GM12878 (cell line): Measurements from ENCODE around the gene CRBN. TPM values are rescaled to one million over a fixed set of nuclear protein-coding genes. Genes with fewer than 3 reads are reported as not detected.

Experiments used
- ATAC-seq: fragments of 200-7000 bp; cut with Tn5 transposase; 3 replicates; pipeline ENCODE4 v1.9.1; 2020; ENCODE audit warnings: mild to moderate bottlenecking, moderate library complexity
- BruUV-seq: library from RNA; stranded (reverse); fragments of 400-500 nt; replicated peaks from 2 replicates; lab custom pipeline; 2021; lab: Mats Ljungman, UMichigan
- CTCF ChIA-PET: fragments of 300-600 bp; sonication (Branson Sonifier 250); formaldehyde crosslinking; extraction: SDS; loops from one replicate; lab custom pipeline; 2021; ENCODE audit warnings: inconsistent platforms; lab: Yijun Ruan, JAX
- POLR2A ChIA-PET: fragments of 350-600 bp; formaldehyde crosslinking; extraction: SDS; loops from one replicate; lab custom pipeline; 2021; ENCODE audit warnings: inconsistent platforms; lab: Charles Lee
- RAD21 ChIA-PET: fragments of 300-600 bp; sonication (Branson Sonifier 250); formaldehyde crosslinking; loops from one replicate; lab custom pipeline; 2023; ENCODE audit warnings: antibody characterized with exemption; ENCODE audit not compliant: unreplicated experiment; lab: Charles Lee
- SMC1A ChIA-PET: fragments of 300-600 bp; sonication (Branson Sonifier 250); formaldehyde crosslinking; loops from one replicate; lab custom pipeline; 2023; ENCODE audit not compliant: unreplicated experiment, uncharacterized antibody; lab: Charles Lee
- DNase-seq: peaks from one replicate; pipeline ENCODE4 v3.0.0-alpha.2; 2011; ENCODE audit warnings: low read depth, low spot score
- FAIRE-seq: peaks from 3 replicates; lab custom pipeline; 2011; peaks lifted over from hg19 to GRCh38; lab: Jason Lieb, UNC
- H2AFZ ChIP-seq: 2 replicates; pipeline ENCODE4 v1.6.0; 2011; ENCODE audit warnings: low read depth, low read length, control low read depth; ENCODE audit not compliant: control insufficient read depth
- H3K27ac ChIP-seq: 2 replicates; pipeline ENCODE4 v1.5.1; 2011; ENCODE audit warnings: control low read depth; ENCODE audit not compliant: control insufficient read depth, insufficient read depth
- H3K27me3 ChIP-seq, 2 experiments: replicated peaks in 1 of 2; 2 replicates each; pipeline versions ENCODE4 v1.6.0 to v1.6.1; 2011; ENCODE audit warnings: low read length in 1 of 2; ENCODE audit not compliant: control insufficient read depth in 2 of 2, insufficient read depth in 2 of 2
- H3K36me3 ChIP-seq, 2 experiments: 2 replicates each; pipeline ENCODE4 v1.5.1; 2011; ENCODE audit warnings: low read length in 1 of 2; ENCODE audit not compliant: control insufficient read depth in 2 of 2, insufficient read depth in 2 of 2
- H3K4me1 ChIP-seq: 2 replicates; pipeline ENCODE4 v1.6.1; 2011; ENCODE audit warnings: mild to moderate bottlenecking, low read length, moderate library complexity, mixed read lengths; ENCODE audit not compliant: control insufficient read depth, insufficient read depth
- H3K4me2 ChIP-seq: 2 replicates; pipeline ENCODE4 v1.6.0; 2011; ENCODE audit warnings: control low read depth; ENCODE audit not compliant: control insufficient read depth, insufficient read depth
- H3K4me3 ChIP-seq: fragments of 200-600 bp; sonication (generic); 2 replicates; pipeline ENCODE4 v1.5.1; 2016
- H3K79me2 ChIP-seq: 2 replicates; pipeline ENCODE4 v1.6.0; 2011; ENCODE audit warnings: low read length; ENCODE audit not compliant: control insufficient read depth, insufficient read depth
- H3K9ac ChIP-seq: 2 replicates; pipeline ENCODE4 v1.8.0; 2011; ENCODE audit warnings: low read length, control low read depth, mixed read lengths; ENCODE audit not compliant: control insufficient read depth, insufficient read depth
- H3K9me3 ChIP-seq: replicated peaks from 3 replicates; pipeline ENCODE4 v1.5.1; 2011; ENCODE audit warnings: mild to moderate bottlenecking, low read length; ENCODE audit not compliant: control insufficient read depth, insufficient read depth
- H4K20me1 ChIP-seq: 2 replicates; pipeline ENCODE4 v1.6.0; 2011; ENCODE audit not compliant: control insufficient read depth, insufficient read depth
- CHD1 ChIP-seq: IDR thresholded peaks from 2 replicates; pipeline ENCODE4 v1.6.1; 2012; ENCODE audit warnings: low read depth, low read length, improper control_type of control experiment
- JUNB ChIP-seq: IDR thresholded peaks from 2 replicates; pipeline ENCODE4 v1.6.1; 2016; ENCODE audit warnings: antibody characterized with exemption, mild to moderate bottlenecking
- MTA3 ChIP-seq: IDR thresholded peaks from 2 replicates; pipeline ENCODE4 v1.6.1; 2012; ENCODE audit warnings: low read length, inconsistent platforms, borderline replicate concordance
- NR2C1 ChIP-seq: fragments of 450-650 bp; IDR thresholded peaks from 2 replicates; pipeline ENCODE4 v1.6.1; 2017; ENCODE audit warnings: antibody characterized with exemption, mild to moderate bottlenecking, moderate library complexity
- PAX5 ChIP-seq: IDR thresholded peaks from 2 replicates; pipeline ENCODE4 v1.6.1; 2011; ENCODE audit warnings: low read depth, low read length, borderline replicate concordance
- PAX8 ChIP-seq: fragments of 450-650 bp; IDR thresholded peaks from 2 replicates; pipeline ENCODE4 v1.6.1; 2017; ENCODE audit warnings: mild to moderate bottlenecking, moderate library complexity
- POLR2AphosphoS2 ChIP-seq: IDR thresholded peaks from 2 replicates; pipeline ENCODE4 v1.6.1; 2011; ENCODE audit warnings: low read depth, mild to moderate bottlenecking, low read length, improper control_type of control experiment, moderate library complexity
- TCF7 ChIP-seq: IDR thresholded peaks from 2 replicates; pipeline ENCODE4 v1.6.1; 2014; ENCODE audit warnings: antibody characterized with exemption, borderline replicate concordance
- WGBS: methylation state at CpG from one replicate; pipeline ENCODE4 v1.1.6; 2016; ENCODE audit warnings: low lambda C conversion rate; ENCODE audit not compliant: insufficient replicate concordance, insufficient coverage; ENCODE audit errors: missing lambda C conversion rate; 5-methylcytosine and 5-hydroxymethylcytosine counted together
- in situ Hi-C: fragments of 300-500 bp; cut with MboI; formaldehyde crosslinking; loops from 9 replicates; pipeline ENCODE4 v1.14.3; 2018; ENCODE audit warnings: mixed read lengths
- intact Hi-C: fragments of 100-400 bp; cut with micrococcal nuclease; formaldehyde crosslinking; loops from one replicate; pipeline ENCODE4 v1.14.2; 2022; ENCODE audit not compliant: unreplicated experiment
- polyA plus RNA-seq, 11 experiments: library from polyadenylated mRNA; depleted of rRNA in 4 of 11; unstranded in 6 of 11; stranded (reverse) in 5 of 11; fragments of >200 nt; fragmentation: Nextera tagmentation in 4 of 11; fragmentation: Illumina TruSeq in 1 of 11; extraction: Ambion mirVana in 4 of 11; extraction: Trizol in 1 of 11; gene quantifications; 1 replicate in 1 of 11; 2 replicates in 10 of 11; pipeline versions ENCODE4 v1.2.1 to v1.2.3, GENCODE V29; 2011 to 2016; ENCODE audit warnings: inconsistent platforms in 2 of 11, missing spikeins in 2 of 11, low read depth in 1 of 11
- total RNA-seq, 4 experiments: library from RNA; depleted of rRNA in 3 of 4; stranded (reverse); fragments of >200 nt in 3 of 4; fragmentation: Illumina TruSeq in 1 of 4; extraction: Trizol in 1 of 4; gene quantifications; 2 replicates each; pipeline versions ENCODE4 v1.2.1 to v1.2.3, GENCODE V29; 2013 to 2021
- TF ChIP-seq, protein P1 (sequence below): fragments of 450-650 bp; IDR thresholded peaks from 2 replicates; pipeline ENCODE4 v1.6.1; 2017; ENCODE audit warnings: antibody characterized with exemption, mild to moderate bottlenecking, moderate library complexity
- TF ChIP-seq, protein P2 (sequence below): fragments of 450-650 bp; IDR thresholded peaks from 2 replicates; pipeline ENCODE4 v1.6.1; 2014; ENCODE audit warnings: mild to moderate bottlenecking
- TF ChIP-seq, protein P3 (sequence below): fragments of 450-650 bp; formaldehyde crosslinking; IDR thresholded peaks from 2 replicates; pipeline ENCODE4 v1.4.0; 2020; ENCODE audit warnings: mild to moderate bottlenecking, moderate library complexity
- TF ChIP-seq, protein P4 (sequence below): IDR thresholded peaks from 2 replicates; pipeline ENCODE4 v1.6.1; 2012; ENCODE audit warnings: low read length, inconsistent platforms

The CRBN gene
- total and polyA plus RNA-seq, 10 of the 15 experiments (the other 5 are each of a cell fraction or from before 2014, with no cell fraction given): 21.7 to 115 (median 35.8) TPM

DNA sequence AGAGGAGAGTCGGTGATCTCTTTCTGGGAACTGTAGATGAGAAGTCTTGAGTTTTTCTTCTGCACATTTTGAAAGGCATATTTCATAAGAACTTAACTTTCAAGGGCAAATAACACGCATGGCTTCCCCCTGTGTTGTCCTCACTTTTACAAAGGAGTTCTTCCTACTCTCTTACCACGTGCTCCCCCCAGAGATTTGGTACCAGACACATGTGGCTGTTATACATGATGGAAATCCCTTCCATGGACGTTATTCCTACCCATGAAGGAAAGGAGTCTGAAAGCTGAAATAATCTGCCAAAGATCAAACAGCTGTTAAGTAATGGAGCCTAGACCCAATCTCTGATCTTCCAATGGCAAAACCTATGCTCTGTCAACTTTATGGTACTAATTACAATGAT lies 73.7 kb downstream of the CRBN start:
- 49% methylated on average over 4 of the region's 4 CpGs for WGBS
- in situ Hi-C loops (no loop called here), intact Hi-C loops (no loop called here)
- H3K4me1 ChIP-seq: peaks cover 44% of the 10 kb centered on the region
- RAD21 ChIA-PET: no interaction called here
- no peaks in the 10 kb centered on the region for H3K36me3 ChIP-seq
- no peaks in the 10 kb centered on the region for H3K79me2 ChIP-seq
- no TSS peak for BruUV-seq
- CTCF ChIA-PET: interaction anchor here (0.7 kb wide), 1 partner anchor 978 kb away, joined by 3 read pairs; no protein-coding TSS in a partner anchor
- H4K20me1 ChIP-seq: no peaks in the 10 kb centered on the region
- H2AFZ ChIP-seq: no peak overlapping the region
- POLR2A ChIA-PET: no interaction called here
- FAIRE-seq (no peak), DNase-seq (no peak), ATAC-seq (no peak)
- H3K4me3 ChIP-seq: no peak overlapping the region
- SMC1A ChIA-PET: no interaction called here
- no peak overlapping the region for H3K9ac ChIP-seq
- no peak overlapping the region for H3K4me2 ChIP-seq
- H3K27ac ChIP-seq: no peak overlapping the region
- H3K9me3 ChIP-seq: no peaks in the 10 kb centered on the region
- H3K27me3 ChIP-seq: no peaks in the 10 kb centered on the region
- TF ChIP-seq, protein P1, sequence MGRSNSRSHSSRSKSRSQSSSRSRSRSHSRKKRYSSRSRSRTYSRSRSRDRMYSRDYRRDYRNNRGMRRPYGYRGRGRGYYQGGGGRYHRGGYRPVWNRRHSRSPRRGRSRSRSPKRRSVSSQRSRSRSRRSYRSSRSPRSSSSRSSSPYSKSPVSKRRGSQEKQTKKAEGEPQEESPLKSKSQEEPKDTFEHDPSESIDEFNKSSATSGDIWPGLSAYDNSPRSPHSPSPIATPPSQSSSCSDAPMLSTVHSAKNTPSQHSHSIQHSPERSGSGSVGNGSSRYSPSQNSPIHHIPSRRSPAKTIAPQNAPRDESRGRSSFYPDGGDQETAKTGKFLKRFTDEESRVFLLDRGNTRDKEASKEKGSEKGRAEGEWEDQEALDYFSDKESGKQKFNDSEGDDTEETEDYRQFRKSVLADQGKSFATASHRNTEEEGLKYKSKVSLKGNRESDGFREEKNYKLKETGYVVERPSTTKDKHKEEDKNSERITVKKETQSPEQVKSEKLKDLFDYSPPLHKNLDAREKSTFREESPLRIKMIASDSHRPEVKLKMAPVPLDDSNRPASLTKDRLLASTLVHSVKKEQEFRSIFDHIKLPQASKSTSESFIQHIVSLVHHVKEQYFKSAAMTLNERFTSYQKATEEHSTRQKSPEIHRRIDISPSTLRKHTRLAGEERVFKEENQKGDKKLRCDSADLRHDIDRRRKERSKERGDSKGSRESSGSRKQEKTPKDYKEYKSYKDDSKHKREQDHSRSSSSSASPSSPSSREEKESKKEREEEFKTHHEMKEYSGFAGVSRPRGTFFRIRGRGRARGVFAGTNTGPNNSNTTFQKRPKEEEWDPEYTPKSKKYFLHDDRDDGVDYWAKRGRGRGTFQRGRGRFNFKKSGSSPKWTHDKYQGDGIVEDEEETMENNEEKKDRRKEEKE: no peak
- TF ChIP-seq PAX8 (no peak), POLR2AphosphoS2 (no peak), TCF7 (no peak), CHD1 (no peak), NR2C1 (no peak), JUNB (no peak), MTA3 (no peak), PAX5 (no peak)
- TF ChIP-seq, protein P2, sequence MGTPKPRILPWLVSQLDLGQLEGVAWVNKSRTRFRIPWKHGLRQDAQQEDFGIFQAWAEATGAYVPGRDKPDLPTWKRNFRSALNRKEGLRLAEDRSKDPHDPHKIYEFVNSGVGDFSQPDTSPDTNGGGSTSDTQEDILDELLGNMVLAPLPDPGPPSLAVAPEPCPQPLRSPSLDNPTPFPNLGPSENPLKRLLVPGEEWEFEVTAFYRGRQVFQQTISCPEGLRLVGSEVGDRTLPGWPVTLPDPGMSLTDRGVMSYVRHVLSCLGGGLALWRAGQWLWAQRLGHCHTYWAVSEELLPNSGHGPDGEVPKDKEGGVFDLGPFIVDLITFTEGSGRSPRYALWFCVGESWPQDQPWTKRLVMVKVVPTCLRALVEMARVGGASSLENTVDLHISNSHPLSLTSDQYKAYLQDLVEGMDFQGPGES: no peak
- TF ChIP-seq, protein P3, sequence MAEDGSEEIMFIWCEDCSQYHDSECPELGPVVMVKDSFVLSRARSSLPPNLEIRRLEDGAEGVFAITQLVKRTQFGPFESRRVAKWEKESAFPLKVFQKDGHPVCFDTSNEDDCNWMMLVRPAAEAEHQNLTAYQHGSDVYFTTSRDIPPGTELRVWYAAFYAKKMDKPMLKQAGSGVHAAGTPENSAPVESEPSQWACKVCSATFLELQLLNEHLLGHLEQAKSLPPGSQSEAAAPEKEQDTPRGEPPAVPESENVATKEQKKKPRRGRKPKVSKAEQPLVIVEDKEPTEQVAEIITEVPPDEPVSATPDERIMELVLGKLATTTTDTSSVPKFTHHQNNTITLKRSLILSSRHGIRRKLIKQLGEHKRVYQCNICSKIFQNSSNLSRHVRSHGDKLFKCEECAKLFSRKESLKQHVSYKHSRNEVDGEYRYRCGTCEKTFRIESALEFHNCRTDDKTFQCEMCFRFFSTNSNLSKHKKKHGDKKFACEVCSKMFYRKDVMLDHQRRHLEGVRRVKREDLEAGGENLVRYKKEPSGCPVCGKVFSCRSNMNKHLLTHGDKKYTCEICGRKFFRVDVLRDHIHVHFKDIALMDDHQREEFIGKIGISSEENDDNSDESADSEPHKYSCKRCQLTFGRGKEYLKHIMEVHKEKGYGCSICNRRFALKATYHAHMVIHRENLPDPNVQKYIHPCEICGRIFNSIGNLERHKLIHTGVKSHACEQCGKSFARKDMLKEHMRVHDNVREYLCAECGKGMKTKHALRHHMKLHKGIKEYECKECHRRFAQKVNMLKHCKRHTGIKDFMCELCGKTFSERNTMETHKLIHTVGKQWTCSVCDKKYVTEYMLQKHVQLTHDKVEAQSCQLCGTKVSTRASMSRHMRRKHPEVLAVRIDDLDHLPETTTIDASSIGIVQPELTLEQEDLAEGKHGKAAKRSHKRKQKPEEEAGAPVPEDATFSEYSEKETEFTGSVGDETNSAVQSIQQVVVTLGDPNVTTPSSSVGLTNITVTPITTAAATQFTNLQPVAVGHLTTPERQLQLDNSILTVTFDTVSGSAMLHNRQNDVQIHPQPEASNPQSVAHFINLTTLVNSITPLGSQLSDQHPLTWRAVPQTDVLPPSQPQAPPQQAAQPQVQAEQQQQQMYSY (CRISPR knock-in tag): no peak
- TF ChIP-seq, protein P4, sequence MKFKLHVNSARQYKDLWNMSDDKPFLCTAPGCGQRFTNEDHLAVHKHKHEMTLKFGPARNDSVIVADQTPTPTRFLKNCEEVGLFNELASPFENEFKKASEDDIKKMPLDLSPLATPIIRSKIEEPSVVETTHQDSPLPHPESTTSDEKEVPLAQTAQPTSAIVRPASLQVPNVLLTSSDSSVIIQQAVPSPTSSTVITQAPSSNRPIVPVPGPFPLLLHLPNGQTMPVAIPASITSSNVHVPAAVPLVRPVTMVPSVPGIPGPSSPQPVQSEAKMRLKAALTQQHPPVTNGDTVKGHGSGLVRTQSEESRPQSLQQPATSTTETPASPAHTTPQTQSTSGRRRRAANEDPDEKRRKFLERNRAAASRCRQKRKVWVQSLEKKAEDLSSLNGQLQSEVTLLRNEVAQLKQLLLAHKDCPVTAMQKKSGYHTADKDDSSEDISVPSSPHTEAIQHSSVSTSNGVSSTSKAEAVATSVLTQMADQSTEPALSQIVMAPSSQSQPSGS: no peak
